SK-N-MC (cell line): ENCODE measurements around the gene TBXA2R.

Experiments
- EZH2 ChIP-seq: fragments of 200-600 bp; sonication (generic); IDR thresholded peaks from one replicate; pipeline ENCODE4 v1.6.1; 2017; ENCODE audit warnings: antibody characterized with exemption
- POLR2AphosphoS5 ChIP-seq: IDR thresholded peaks from 2 replicates; pipeline ENCODE4 v1.6.1; 2012; ENCODE audit warnings: mild to moderate bottlenecking, low read depth, low read length, borderline replicate concordance

GRCh38 chr19:3617463-3617862, 10.8 kb upstream of the TBXA2R start:
- TF ChIP-seq POLR2AphosphoS5 (no peak), EZH2 (no peak)
